Trophoblast cell (in vitro differentiated cells and primary cell): ENCODE measurements around the gene PNPLA7.

ENCODE experiments used
- DNase-seq, 2 donors: peaks; one replicate each; pipeline ENCODE4 v3.0.0-alpha.2; 2016
- H2AFZ ChIP-seq: 2 replicates; pipeline ENCODE4 v1.6.1; 2013; ENCODE audit warnings: low read length, moderate library complexity, mild to moderate bottlenecking; ENCODE audit not compliant: insufficient read depth, poor library complexity
- H2AK5ac ChIP-seq: 2 replicates; pipeline ENCODE4 v1.6.1; 2013; ENCODE audit warnings: mild to moderate bottlenecking, low read length
- H2BK120ac ChIP-seq: 2 replicates; pipeline ENCODE4 v1.6.1; 2013; ENCODE audit warnings: low read length, mild to moderate bottlenecking, moderate library complexity; ENCODE audit not compliant: insufficient read depth, poor library complexity
- H2BK12ac ChIP-seq: 2 replicates; pipeline ENCODE4 v1.6.1; 2013; ENCODE audit warnings: mild to moderate bottlenecking, low read length, moderate library complexity
- H2BK5ac ChIP-seq: 2 replicates; pipeline ENCODE4 v1.6.1; 2013; ENCODE audit warnings: low read length, low read depth, moderate library complexity, mild to moderate bottlenecking; ENCODE audit not compliant: poor library complexity
- H3K14ac ChIP-seq: 2 replicates; pipeline ENCODE4 v1.6.1; 2013; ENCODE audit warnings: mild to moderate bottlenecking, low read length
- H3K18ac ChIP-seq: 2 replicates; pipeline ENCODE4 v1.6.1; 2013; ENCODE audit warnings: mild to moderate bottlenecking, low read length
- H3K23ac ChIP-seq: 2 replicates; pipeline ENCODE4 v1.6.1; 2013; ENCODE audit warnings: low read length
- H3K27ac ChIP-seq: 2 replicates; pipeline ENCODE4 v1.5.1; 2013; ENCODE audit warnings: low read depth, mild to moderate bottlenecking, inconsistent platforms, low read length, moderate library complexity
- H3K27me3 ChIP-seq: 2 replicates; pipeline ENCODE4 v1.6.1; 2013; ENCODE audit warnings: inconsistent platforms, mild to moderate bottlenecking, low read length, moderate library complexity; ENCODE audit not compliant: insufficient read depth
- H3K36me3 ChIP-seq, 2 experiments: 1 replicate in 1 of 2; 2 replicates in 1 of 2; pipeline ENCODE4 v1.6.1; 2013; ENCODE audit warnings: low read length in 2 of 2, mild to moderate bottlenecking in 2 of 2, moderate library complexity in 1 of 2; ENCODE audit not compliant: insufficient read depth in 2 of 2, control insufficient read depth in 1 of 2
- H3K4ac ChIP-seq: 2 replicates; pipeline ENCODE4 v1.6.1; 2013; ENCODE audit warnings: low read depth, mild to moderate bottlenecking, low read length, moderate library complexity
- H3K4me1 ChIP-seq, 2 experiments: 1 replicate in 1 of 2; 2 replicates in 1 of 2; pipeline ENCODE4 v1.6.1; 2013; ENCODE audit warnings: low read length in 2 of 2, mild to moderate bottlenecking in 2 of 2, moderate library complexity in 1 of 2; ENCODE audit not compliant: insufficient read depth in 2 of 2, control insufficient read depth in 1 of 2
- H3K4me2 ChIP-seq: 2 replicates; pipeline ENCODE4 v1.6.1; 2013; ENCODE audit warnings: inconsistent platforms, mild to moderate bottlenecking, low read length, moderate library complexity
- H3K4me3 ChIP-seq: 2 replicates; pipeline ENCODE4 v1.5.1; 2013; ENCODE audit warnings: mild to moderate bottlenecking, low read depth, low read length, inconsistent platforms
- H3K79me1 ChIP-seq: one replicate; pipeline ENCODE4 v1.6.1; 2013; ENCODE audit warnings: low read length
- H3K79me2 ChIP-seq: 2 replicates; pipeline ENCODE4 v1.6.1; 2013; ENCODE audit warnings: low read length, mild to moderate bottlenecking; ENCODE audit not compliant: control insufficient read depth, insufficient read depth, poor library complexity
- H3K9ac ChIP-seq: 2 replicates; pipeline ENCODE4 v1.6.1; 2013; ENCODE audit warnings: mild to moderate bottlenecking, low read length
- H3K9me3 ChIP-seq: 2 replicates; pipeline ENCODE4 v1.6.1; 2013; ENCODE audit warnings: low read depth, mild to moderate bottlenecking, control low read depth, inconsistent platforms, low read length; ENCODE audit not compliant: insufficient read depth
- H4K12ac ChIP-seq: 2 replicates; pipeline ENCODE4 v1.6.1; 2013; ENCODE audit warnings: low read depth, mild to moderate bottlenecking, low read length, moderate library complexity
- H4K8ac ChIP-seq: 2 replicates; pipeline ENCODE4 v1.6.1; 2013; ENCODE audit warnings: low read depth, mild to moderate bottlenecking, low read length, moderate library complexity
- H4K91ac ChIP-seq: one replicate; pipeline ENCODE4 v1.6.1; 2013; ENCODE audit warnings: low read depth, mild to moderate bottlenecking, low read length, moderate library complexity
- WGBS: extraction: QIAGEN DNeasy Blood & Tissue Kit; methylation state at CpG from one replicate; pipeline ENCODE4 v1.1.7; 2013; ENCODE audit warnings: missing lambda C conversion rate; ENCODE audit not compliant: insufficient read length, insufficient coverage; ENCODE audit errors: extremely low coverage; 5-methylcytosine and 5-hydroxymethylcytosine counted together

Gene PNPLA7

DNA sequence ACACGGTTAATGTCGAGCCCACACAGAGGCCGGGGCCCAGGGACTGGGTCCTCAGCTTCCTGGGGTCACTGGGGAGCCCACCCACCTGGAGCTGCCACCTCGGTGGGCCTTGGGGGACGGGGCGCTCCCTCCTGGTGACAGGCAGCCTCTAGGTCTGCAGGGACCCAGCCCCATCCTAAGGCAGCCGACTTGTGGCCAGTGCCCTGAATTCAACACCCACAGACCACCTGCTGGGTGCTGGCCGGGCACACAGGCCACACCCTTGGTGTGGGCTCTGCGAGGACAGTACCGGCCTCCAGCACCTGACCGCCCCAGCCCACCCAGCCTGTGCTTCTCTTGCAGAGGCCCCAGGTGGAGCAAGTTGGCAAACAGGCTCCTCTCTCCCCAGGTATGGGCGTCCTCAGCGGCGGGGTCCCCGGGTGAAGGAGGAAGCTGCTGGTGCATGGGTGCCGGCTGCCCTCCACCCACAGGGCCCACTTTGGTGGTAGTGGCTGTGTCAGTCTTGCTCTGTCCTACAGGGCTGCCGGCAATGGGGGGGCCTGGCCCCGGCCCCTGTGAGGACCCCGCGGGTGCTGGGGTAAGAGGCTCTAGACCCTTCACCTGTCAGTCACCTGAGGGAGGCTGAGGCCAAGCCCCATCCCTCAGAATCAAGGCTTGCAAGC, 117.4 kb downstream of the PNPLA7 start:
- Histone ChIP-seq H4K8ac (no peak overlapping the region), H3K27me3 (no peaks in the 10 kb centered on the region), H3K23ac (no peak overlapping the region), H2BK120ac (no peak overlapping the region), H2BK5ac (no peak overlapping the region), H3K9ac (no peak overlapping the region), H2AK5ac (no peak overlapping the region), H3K79me1 (no peaks in the 10 kb centered on the region), H3K4ac (no peak overlapping the region), H3K18ac (no peak overlapping the region), H3K9me3 (no peaks in the 10 kb centered on the region), H2AFZ (no peak overlapping the region), H3K27ac (no peak overlapping the region), H3K4me2 (no peak overlapping the region), H4K12ac (no peak overlapping the region), H3K79me2 (no peaks in the 10 kb centered on the region), H3K4me1 (no peaks in the 10 kb centered on the region), H3K14ac (no peak overlapping the region), H3K4me3 (no peak overlapping the region), H3K36me3 (no peaks in the 10 kb centered on the region), H2BK12ac (no peak overlapping the region), H4K91ac (no peak overlapping the region)
- no CpG with 5 or more reads among the region's 20 CpGs for WGBS
- DNase-seq, result no peak

GRCh38 chr9:137431416-137431931, 118.7 kb downstream of the PNPLA7 start:
- no peak for DNase-seq
- no CpG with 5 or more reads among the region's 21 CpGs for WGBS
- no peak overlapping the region for H2AFZ ChIP-seq

GRCh38 chr9:137430723-137431415, 119.3 kb downstream of the PNPLA7 start:
- no CpG with 5 or more reads among the region's 27 CpGs for WGBS

More at GRCh38 chr9:137431416-137431931, 118.7 kb downstream of the PNPLA7 start:
- no peak overlapping the region for H3K4me2 ChIP-seq
- H2AK5ac ChIP-seq, result no peak overlapping the region
- H4K12ac ChIP-seq, result no peak overlapping the region
- H4K8ac ChIP-seq, result no peak overlapping the region
- H3K4ac ChIP-seq, result no peak overlapping the region
- no peak overlapping the region for H3K23ac ChIP-seq
- H4K91ac ChIP-seq, result no peak overlapping the region
- H3K9ac ChIP-seq, result no peak overlapping the region
- no peak overlapping the region for H2BK120ac ChIP-seq
- no peaks in the 10 kb centered on the region for H3K79me1 ChIP-seq
- H3K36me3 ChIP-seq, result no peaks in the 10 kb centered on the region
- H3K18ac ChIP-seq, result no peak overlapping the region
- H2BK12ac ChIP-seq, result no peak overlapping the region
- H3K14ac ChIP-seq, result no peak overlapping the region
- H3K27me3 ChIP-seq, result no peaks in the 10 kb centered on the region
- no peak overlapping the region for H2BK5ac ChIP-seq
- H3K27ac ChIP-seq, result no peak overlapping the region
- no peaks in the 10 kb centered on the region for H3K4me1 ChIP-seq
- H3K9me3 ChIP-seq, result no peaks in the 10 kb centered on the region
- H3K79me2 ChIP-seq, result no peaks in the 10 kb centered on the region
- H3K4me3 ChIP-seq, result peak overlapping the region; percentile 12

GRCh38 chr9:137429974-137430722, 120.1 kb downstream of the PNPLA7 start:
- Histone ChIP-seq H3K4me3 (no peak overlapping the region), H3K18ac (no peak overlapping the region), H2BK5ac (no peak overlapping the region), H3K4ac (no peak overlapping the region), H3K27ac (no peak overlapping the region), H3K9me3 (no peaks in the 10 kb centered on the region), H3K23ac (no peak overlapping the region), H4K91ac (no peak overlapping the region), H3K9ac (no peak overlapping the region), H3K27me3 (no peaks in the 10 kb centered on the region), H3K36me3 (no peaks in the 10 kb centered on the region), H3K14ac (no peak overlapping the region), H2AK5ac (no peak overlapping the region), H2BK120ac (no peak overlapping the region), H3K79me1 (no peaks in the 10 kb centered on the region), H2BK12ac (no peak overlapping the region), H3K79me2 (no peaks in the 10 kb centered on the region), H2AFZ (no peak overlapping the region), H4K12ac (no peak overlapping the region), H3K4me1 (peaks cover 0 to 4% of the 10 kb centered on the region in 2 experiments), H3K4me2 (no peak overlapping the region), H4K8ac (no peak overlapping the region)
- no peak for DNase-seq
- WGBS, result no CpG with 5 or more reads among the region's 34 CpGs

More at GRCh38 chr9:137430723-137431415, 119.3 kb downstream of the PNPLA7 start:
- DNase-seq, result no peak
- H3K4me1 ChIP-seq, result peaks cover 0 to 3% of the 10 kb centered on the region in 2 experiments
- no peak overlapping the region for H3K27ac ChIP-seq
- H3K23ac ChIP-seq, result no peak overlapping the region
- H3K27me3 ChIP-seq, result no peaks in the 10 kb centered on the region
- no peak overlapping the region for H3K14ac ChIP-seq
- H3K9me3 ChIP-seq, result no peaks in the 10 kb centered on the region
- H4K8ac ChIP-seq, result no peak overlapping the region
- H2BK120ac ChIP-seq, result no peak overlapping the region
- no peak overlapping the region for H4K91ac ChIP-seq
- H3K4me3 ChIP-seq, result no peak overlapping the region
- H4K12ac ChIP-seq, result no peak overlapping the region
- no peak overlapping the region for H3K9ac ChIP-seq
- no peak overlapping the region for H3K18ac ChIP-seq
- H2BK5ac ChIP-seq, result no peak overlapping the region
- no peaks in the 10 kb centered on the region for H3K79me1 ChIP-seq
- no peak overlapping the region for H2BK12ac ChIP-seq
- no peaks in the 10 kb centered on the region for H3K36me3 ChIP-seq
- H3K4ac ChIP-seq, result no peak overlapping the region
- H2AFZ ChIP-seq, result no peak overlapping the region
- H3K79me2 ChIP-seq, result no peaks in the 10 kb centered on the region
- H2AK5ac ChIP-seq, result no peak overlapping the region
- no peak overlapping the region for H3K4me2 ChIP-seq
